Right lung (tissue), 5 donors: ENCODE results near the gene LRRC32. TPM values are rescaled to one million over a fixed set of nuclear protein-coding genes. Genes with fewer than 3 reads are reported as not detected.
"Not testable (repeated sequence)": the region's sequence is repeated elsewhere in the genome, so short reads cannot be mapped to it uniquely, and the experiment has no call there.

Source experiments
- DNase-seq, 2 donors: peaks; one replicate each; pipeline ENCODE4 v3.0.0-alpha.2; 2013
- polyA plus RNA-seq, 5 donors: library from polyadenylated mRNA; unstranded; fragments of 120-200 nt; gene quantifications; one replicate each; pipeline versions ENCODE4 v1.2.1 to v1.2.3, GENCODE V29; 2013; ENCODE audit warnings: inconsistent platforms in 1 of 5, low replicate concordance in 1 of 5; ENCODE audit not compliant: insufficient read length in 5 of 5, insufficient read depth in 1 of 5

The LRRC32 gene
- polyA plus RNA-seq, 5 donors: 31.6 to 52.3 (median 45.1) TPM

DNA sequence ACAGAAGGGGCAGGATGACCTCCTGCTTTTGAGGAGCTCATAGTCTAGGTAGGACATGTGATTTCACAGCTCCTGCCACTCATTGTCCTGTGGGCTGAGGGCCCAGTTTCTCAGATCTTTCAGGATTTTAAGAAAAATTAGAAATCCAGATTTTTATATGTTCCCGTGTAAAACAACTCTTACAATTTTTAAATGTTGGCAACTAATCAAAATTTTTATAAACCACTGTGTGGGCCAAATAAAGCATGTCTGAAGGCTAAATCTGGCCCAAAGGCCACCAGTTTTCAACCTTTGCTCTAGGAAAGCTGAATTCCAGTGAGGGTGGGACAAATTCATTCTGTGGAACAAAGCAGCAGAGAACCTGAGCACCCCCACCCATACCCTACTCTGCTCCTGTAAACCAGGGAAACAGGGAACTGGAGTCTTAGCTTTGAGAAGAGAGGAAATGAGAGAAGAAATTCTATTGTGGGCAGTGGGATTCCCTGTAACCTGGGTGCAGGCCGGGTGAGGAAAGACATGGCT, 20.6 kb downstream of the LRRC32 start:
- no peak for DNase-seq

DNA sequence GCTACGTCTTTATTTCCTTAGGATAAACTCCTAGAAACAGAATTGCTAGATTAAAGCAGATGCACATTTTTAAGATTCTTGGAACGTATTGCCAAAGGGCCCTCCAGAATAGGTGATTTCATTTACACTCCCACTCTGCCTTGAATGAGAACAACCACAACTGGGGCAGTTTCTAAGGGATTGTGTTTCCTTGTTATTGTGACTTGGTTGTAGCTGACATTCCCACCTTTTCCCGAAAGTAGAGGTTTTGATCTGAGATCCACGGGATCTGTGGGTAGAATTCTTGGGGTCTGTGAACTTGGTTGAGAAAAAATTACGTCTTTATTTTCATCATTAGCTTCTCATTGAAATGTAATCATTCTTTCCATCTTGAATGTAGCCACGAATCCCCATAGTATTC, 21.5 kb downstream of the LRRC32 start:
- DNase-seq: no peak

GRCh38 chr11:76648061-76648460, 22.5 kb downstream of the LRRC32 start:
- DNase-seq: no peak

DNA sequence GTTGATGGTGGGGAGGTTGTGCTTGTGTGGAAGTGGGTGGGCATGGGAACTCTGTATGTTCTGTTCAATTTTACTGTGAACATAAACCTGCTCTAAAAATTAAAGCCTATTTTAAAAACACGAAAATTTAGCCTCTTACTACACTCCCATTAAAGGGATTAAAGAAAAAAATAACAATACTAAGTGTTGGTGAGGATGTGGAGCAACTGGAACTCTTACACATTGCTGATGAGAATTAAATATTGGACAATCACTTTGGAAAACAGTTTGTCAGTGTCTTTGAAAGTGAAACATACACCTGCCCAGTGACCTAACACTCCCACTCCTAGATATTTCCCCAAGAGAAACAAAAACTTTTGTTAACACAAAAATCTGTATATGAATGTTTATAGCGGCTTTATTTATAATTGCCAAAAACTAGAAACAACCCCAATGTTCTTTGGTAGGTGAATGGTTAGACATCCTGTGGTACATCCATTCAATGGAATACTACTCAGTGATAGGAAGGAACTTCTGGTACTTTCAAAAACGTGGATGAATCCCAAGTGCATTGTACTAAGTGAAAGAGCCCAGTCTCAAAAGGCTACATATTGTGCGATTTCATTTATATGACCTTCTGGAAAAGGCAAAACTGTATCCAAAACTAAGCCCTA, 23.5 kb downstream of the LRRC32 start:
- DNase-seq: no peak

DNA sequence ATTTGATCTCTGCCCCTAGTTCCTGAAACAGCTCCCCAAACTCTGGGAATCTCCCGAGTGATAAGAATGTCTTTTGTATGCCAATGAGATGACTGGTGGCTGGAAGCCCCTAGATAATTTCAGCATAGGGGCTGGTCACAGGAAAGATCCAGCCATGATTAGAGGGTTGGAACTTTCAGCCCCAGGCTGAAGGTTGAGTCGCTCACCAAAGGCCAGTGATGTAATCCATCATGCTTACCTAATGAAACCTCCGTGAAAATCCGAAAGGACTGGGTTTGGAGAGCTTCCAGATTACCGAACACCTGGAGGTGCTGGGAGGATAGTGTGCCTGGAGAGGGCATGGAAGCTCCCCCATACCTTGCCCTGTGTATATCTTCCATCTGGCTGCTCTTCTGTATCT, 26.0 kb downstream of the LRRC32 start:
- DNase-seq: no peak

GRCh38 chr11:76643711-76644110, 26.8 kb downstream of the LRRC32 start:
- DNase-seq: not testable (repeated sequence)

DNA sequence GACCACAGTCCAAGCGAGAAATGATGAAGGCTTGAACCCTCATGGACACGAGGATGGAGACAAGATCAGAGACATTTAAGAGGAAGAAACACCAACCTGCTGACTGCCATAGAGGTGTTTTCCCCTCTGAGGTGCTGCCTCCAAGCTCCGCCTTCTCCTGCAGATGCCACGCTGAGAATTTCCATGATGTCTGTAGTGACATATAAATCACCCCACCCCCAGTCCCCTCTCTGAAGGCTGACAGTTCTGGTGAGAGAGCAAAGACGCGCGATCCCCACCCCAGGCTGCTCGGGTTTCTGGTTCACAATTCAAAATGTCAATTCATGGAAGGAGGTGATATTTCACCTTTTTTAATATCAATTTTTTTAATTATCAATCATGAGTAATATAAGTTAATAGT, 28.2 kb downstream of the LRRC32 start:
- DNase-seq: no peak

GRCh38 chr11:76641905-76642304, 28.6 kb downstream of the LRRC32 start:
- DNase-seq: no peak

DNA sequence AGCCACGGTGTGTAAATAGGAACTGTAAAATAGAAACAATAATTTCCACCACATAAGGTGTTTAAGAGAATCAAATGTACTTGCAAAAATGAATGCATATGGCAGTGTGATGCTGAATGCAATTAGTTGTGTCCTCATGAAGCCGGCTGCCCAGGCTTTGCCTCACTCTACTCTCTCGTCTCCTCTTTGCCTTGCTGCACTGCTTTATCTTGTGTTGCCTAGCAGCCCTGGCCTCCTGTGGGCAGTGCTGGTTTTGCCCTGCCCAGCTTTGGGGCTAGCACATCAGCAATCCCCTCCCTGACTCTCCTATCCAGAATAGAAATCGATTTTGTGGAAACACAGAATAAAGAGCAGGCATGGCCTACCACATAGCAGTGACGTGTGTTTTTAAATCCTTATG, 30.0 kb downstream of the LRRC32 start:
- DNase-seq: no peak

GRCh38 chr11:76639621-76640020, 30.9 kb downstream of the LRRC32 start:
- no peak for DNase-seq

- DNase-seq: no peak
These were observed 32.0 kb downstream of the LRRC32 start for GRCh38 chr11:76638270-76639197.

DNA sequence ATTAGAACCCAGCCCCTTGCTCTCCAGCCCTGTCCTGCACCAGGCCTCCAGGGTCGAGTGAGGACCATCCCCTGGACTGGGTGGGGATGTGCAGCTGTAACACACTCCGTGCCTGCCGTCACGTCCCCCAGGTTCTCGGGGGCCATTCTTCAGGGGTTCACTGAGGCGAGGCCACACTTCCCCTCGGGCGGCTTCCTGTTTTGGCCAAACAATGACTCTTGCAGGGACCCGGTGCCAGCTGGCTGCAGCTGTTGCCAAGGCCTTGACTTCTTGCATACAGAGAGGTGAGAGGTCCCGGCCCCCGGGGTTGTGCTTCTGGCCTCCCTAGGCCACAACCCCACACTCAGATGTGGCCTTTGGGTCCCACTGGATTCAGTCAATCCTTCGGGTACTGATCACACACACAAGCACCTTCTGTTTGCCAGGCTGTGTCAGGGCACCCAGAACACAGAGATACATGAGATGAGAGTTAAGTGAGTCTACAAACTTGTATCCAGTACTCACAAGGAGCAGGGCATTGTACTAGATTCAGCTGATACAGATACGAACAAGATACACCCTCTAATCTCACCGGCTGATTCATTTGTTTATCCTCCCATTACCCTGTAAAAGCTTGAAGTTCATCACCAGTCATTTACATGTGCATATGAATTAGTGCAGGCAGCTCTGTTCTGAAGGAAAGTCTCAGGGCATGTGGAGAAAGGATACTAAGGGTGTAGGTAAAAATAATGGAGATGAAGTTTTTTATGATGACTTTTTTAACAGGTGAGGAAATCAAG, 32.9 kb downstream of the LRRC32 start:
- no peak for DNase-seq

DNA sequence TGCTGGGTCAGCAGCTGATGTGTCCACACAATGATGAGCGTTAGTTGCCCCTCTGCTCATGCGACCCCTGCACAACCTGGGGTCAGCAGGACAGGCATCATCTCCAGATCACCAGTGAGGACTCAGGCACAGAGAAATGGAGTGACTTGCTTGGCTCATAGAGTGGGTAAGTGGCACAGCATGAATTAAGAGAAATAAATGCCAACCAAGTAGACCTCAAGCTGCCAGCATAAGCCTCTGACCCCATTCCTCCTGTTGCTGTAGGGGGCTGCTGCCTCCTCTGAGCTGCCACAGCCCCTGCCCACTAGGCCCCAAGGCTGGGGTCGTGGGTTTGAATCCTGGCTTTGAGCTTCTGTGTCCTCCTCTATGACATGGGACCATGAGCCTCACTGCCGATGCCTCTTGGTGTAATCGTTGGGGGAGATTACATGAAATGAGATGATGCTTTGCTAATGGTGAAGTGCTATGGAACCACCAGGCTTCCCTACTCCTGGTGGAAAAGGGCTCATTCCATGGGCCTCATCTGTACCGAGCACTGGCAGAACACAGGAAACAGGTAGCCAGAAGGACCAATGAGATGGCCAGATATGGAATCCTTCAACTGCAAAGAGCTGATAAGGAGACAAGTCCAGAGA, 33.6 kb downstream of the LRRC32 start:
- DNase-seq: no peak

- DNase-seq: no peak
These were observed 34.4 kb downstream of the LRRC32 start for GRCh38 chr11:76635991-76636738.

- no peak for DNase-seq
These were observed 35.7 kb downstream of the LRRC32 start for GRCh38 chr11:76634886-76635285.

DNA sequence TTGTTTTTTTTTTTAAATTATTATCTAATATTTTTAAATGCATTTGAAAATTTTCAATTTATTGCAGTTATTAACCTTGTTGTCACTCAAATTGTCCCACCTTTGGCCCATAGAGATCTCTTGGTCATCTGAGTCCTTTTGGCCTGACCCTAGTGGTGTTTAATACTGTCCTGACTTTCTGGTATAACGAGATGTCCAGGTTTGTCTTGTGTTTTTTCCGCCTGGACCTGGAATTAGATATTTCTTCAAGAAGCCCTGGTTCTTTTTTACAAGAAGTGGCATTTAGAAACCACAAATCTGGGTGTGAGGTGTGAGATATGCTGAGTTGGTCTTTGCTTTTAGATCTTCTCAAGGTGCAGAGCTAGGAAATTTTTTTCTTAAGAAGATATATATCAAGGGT, 38.1 kb downstream of the LRRC32 start:
- no peak for DNase-seq

DNA sequence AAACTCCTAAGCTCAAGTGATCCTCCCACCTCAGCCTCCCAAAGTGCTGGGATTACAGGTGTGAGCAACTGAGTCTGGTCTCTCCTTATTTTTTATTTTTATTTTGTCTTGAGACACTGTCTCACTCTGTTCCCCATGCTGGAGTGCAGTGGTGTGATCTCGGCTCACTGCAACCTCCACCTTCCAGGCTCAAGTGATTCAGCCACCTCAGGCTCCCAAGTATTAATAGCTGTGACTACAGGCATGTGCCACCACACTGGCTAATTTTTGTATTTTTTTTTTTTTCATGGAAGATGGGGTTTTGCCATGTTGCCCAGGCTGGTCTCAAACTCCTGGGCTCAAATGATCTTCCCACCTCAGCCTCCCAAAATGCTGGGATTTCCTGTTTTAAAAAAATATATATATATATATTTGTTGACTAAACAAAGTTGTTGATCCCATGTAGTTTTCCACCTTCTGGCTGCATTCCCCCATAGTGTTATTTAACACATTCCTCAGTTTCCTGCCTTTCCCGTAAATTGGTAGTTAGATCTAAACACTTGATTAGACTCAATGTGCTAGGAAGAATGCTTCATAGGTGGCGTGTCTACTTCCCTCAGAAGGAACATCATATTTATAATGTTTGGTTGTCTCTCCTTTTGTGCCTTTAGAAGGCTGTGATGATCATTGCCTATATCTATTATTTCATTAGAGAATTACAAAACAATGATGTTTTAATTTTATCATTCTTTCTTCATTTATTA, 38.8 kb downstream of the LRRC32 start:
- DNase-seq: no peak

DNA sequence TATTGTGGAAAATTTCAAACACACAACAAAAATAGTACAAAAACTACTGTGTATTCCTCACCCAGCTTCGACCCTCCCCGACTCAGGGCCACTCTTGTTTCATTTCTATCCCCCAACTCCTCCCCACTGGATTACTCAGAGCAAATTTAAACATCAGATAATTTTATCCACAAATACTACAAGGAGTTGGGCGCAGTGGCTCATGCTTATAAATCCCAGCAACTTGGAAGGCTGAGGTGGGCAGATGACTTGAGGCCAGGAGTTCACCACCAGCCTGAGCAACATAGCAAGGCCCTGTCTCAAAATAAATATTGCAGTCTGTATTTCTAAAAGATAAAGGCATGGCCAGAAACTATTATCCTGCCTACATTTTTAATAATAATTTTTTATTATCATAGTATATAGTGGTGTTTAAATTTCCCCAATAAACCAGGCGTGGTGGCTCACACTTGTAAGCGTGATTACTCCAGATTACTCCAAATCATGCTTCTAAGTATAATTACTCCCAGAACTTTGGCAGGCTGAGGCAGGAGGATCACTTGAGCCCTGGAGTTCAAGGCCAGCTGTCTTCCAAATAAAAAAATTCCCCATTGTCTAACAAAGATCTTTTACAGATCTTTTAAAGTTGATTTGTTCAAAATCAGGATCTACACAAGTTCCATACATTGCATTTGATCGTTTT, 39.8 kb downstream of the LRRC32 start:
- DNase-seq: no peak

- no peak for DNase-seq
These were observed 40.5 kb downstream of the LRRC32 start for GRCh38 chr11:76629853-76630599.
